ENCODE measurements around the gene TCF7. TPM values are rescaled to one million over a fixed set of nuclear protein-coding genes. Genes with fewer than 3 reads are reported as not detected.

The TCF7 gene
- total RNA-seq, 1 experiment from 2014 or later: 18.2 TPM

DNA sequence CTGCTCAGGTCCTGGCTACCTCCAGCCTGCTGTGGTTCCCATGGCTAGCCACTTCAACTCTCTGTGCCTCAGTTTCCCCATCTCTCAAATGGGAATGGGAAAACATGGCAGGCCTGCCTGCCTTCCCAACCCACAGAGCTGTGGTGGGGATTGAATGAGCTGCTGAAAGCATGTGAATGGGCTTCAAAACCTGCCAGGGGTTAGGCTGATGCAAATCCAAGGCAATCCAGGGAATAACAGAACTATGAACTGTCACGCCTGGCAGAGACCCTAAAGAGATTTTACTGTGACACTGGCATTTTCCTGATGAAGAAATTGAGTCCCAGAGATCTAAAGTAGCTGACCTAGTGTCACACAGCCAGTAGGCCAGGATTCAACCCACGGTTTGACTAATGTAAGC is 29.9 kb upstream of the TCF7 start:
- Histone ChIP-seq H3K23ac (ENCODE audit: insufficient read length, low read depth, low read length) (no peak overlapping the region), H3K4ac (ENCODE audit: low read depth, low read length) (no peak overlapping the region), H3K9me3 (ENCODE audit: control insufficient read depth, low read depth, low read length) (no peaks in the 10 kb centered on the region), H4K91ac (ENCODE audit: insufficient read length, low read depth, low read length) (no peak overlapping the region), H2BK5ac (ENCODE audit: insufficient read length, low read length) (no peak overlapping the region), H3K27me3 (ENCODE audit: insufficient read depth, low read length) (no peaks in the 10 kb centered on the region), H2BK15ac (ENCODE audit: low read depth, low read length) (no peak overlapping the region), H3K4me1 (ENCODE audit: insufficient read depth, low read length) (0 out of 2 replicates have a peak, but pooled peaks cover 3% of the 10 kb centered on the region), H2AFZ (ENCODE audit: low read length) (no peak overlapping the region), H2BK12ac (ENCODE audit: insufficient read length, low read depth, low read length) (no peak overlapping the region), H3K27ac (ENCODE audit: insufficient read length, low read depth, low read length) (no peak overlapping the region), H3K9ac (ENCODE audit: extremely low read depth, insufficient read length, low read length) (no peak overlapping the region), H3K18ac (ENCODE audit: insufficient read length, low read depth, low read length) (no peak overlapping the region), H3K56ac (ENCODE audit: insufficient read length, low read depth, low read length) (no peak overlapping the region), H4K20me1 (ENCODE audit: control insufficient read depth, insufficient read depth, insufficient read length) (no peaks in the 10 kb centered on the region), H2BK120ac (ENCODE audit: low read depth, low read length, poor library complexity, severe bottlenecking) (no peak overlapping the region), H4K5ac (ENCODE audit: insufficient read length, low read depth, low read length) (no peak overlapping the region), H3K79me2 (ENCODE audit: insufficient read depth, low read length) (no peaks in the 10 kb centered on the region), H3T11ph (ENCODE audit: low read length) (no peak overlapping the region), H3K14ac (ENCODE audit: insufficient read depth, low read length) (no peak overlapping the region; the same call in 1 of the 2 replicates), H3K79me1 (ENCODE audit: insufficient read depth, low read depth, low read length, poor library complexity, severe bottlenecking) (no peaks in the 10 kb centered on the region), H4K8ac (replicated peaks; ENCODE audit: insufficient read length, low read depth, low read length) (no peak overlapping the region), H2BK20ac (ENCODE audit: low read depth, low read length, poor library complexity, severe bottlenecking) (no peak overlapping the region), H3K4me2 (ENCODE audit: insufficient read depth, insufficient read length, low read length) (no peak overlapping the region), H2AK5ac (ENCODE audit: insufficient read length, low read length) (no peak overlapping the region), H3K23me2 (ENCODE audit: insufficient read length, low read depth, low read length, poor library complexity, severe bottlenecking) (no peaks in the 10 kb centered on the region)
- Mint-ChIP-seq H3K36me3 (ENCODE audit: insufficient read depth in 1 of 3, low read depth in 3 of 3) (no peaks in the 10 kb centered on the region), H3K27me3 (ENCODE audit: low read depth) (peaks cover 10% of the 10 kb centered on the region), H3K9me3 (no peaks in the 10 kb centered on the region), H3K4me3 (no peak overlapping the region), H3K4me1 (peaks cover 11 to 12% of the 10 kb centered on the region in 2 experiments), H3K27ac (no peak overlapping the region)
- TF ChIP-seq, protein P1, sequence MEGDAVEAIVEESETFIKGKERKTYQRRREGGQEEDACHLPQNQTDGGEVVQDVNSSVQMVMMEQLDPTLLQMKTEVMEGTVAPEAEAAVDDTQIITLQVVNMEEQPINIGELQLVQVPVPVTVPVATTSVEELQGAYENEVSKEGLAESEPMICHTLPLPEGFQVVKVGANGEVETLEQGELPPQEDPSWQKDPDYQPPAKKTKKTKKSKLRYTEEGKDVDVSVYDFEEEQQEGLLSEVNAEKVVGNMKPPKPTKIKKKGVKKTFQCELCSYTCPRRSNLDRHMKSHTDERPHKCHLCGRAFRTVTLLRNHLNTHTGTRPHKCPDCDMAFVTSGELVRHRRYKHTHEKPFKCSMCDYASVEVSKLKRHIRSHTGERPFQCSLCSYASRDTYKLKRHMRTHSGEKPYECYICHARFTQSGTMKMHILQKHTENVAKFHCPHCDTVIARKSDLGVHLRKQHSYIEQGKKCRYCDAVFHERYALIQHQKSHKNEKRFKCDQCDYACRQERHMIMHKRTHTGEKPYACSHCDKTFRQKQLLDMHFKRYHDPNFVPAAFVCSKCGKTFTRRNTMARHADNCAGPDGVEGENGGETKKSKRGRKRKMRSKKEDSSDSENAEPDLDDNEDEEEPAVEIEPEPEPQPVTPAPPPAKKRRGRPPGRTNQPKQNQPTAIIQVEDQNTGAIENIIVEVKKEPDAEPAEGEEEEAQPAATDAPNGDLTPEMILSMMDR (conservative IDR thresholded peaks at IDR 0.05): no peak
- DNase-seq: no peak
- no CpG with 5 or more reads among the region's 2 CpGs for WGBS (ENCODE audit: extremely low coverage, insufficient read length, low lambda C conversion rate)

Data from H9 (cell line).